H1 (cell line): ENCODE results near the gene SCNN1A. TPM values are rescaled to one million over a fixed set of nuclear protein-coding genes. Genes with fewer than 3 reads are reported as not detected.

Experiments used
- GTF2F1 ChIP-seq: IDR thresholded peaks from 2 replicates; pipeline ENCODE4 v1.6.1; 2012; ENCODE audit warnings: low read depth, low read length, improper control_type of control experiment, borderline replicate concordance
- RNF2 ChIP-seq: fragments of 200-900, 300-1000 bp; sonication (generic); IDR thresholded peaks from 2 replicates; pipeline ENCODE4 v1.7.1; 2016; ENCODE audit warnings: borderline replicate concordance, low read depth, mild to moderate bottlenecking, antibody characterized with exemption, low read length; ENCODE audit not compliant: poor library complexity, severe bottlenecking; ENCODE audit errors: missing control alignments
- SIX5 ChIP-seq: IDR thresholded peaks from 2 replicates; pipeline ENCODE4 v1.6.1; 2011; ENCODE audit warnings: mild to moderate bottlenecking, low read depth, low read length
- YY1 ChIP-seq: IDR thresholded peaks from 2 replicates; pipeline ENCODE4 v1.6.1; 2011; ENCODE audit warnings: low read depth, mild to moderate bottlenecking, low read length
- polyA plus RNA-seq, 7 experiments: library from polyadenylated mRNA; depleted of rRNA in 3 of 7; stranded (reverse) in 5 of 7; unstranded in 2 of 7; fragments of >200 nt in 5 of 7; fragments of 200-250 nt in 2 of 7; gene quantifications; 1 replicate in 5 of 7; 2 replicates in 1 of 7; 4 replicates in 1 of 7; pipeline versions ENCODE4 v1.2.1 to v1.2.3, GENCODE V29; 2011 to 2013; ENCODE audit warnings: missing spikeins in 2 of 7, mixed read lengths in 2 of 7
- total RNA-seq: library from RNA; stranded (reverse); fragmentation: NEBNext Ultra II Directional; extraction: Animal tissue kit (Norgen Biotek cat#: 25700); gene quantifications from 2 replicates; pipeline ENCODE4 v1.2.1, GENCODE V29; 2021

SCNN1A gene
- total and polyA plus RNA-seq, 2 of the 8 experiments (the other 6 are each of a cell fraction or from before 2014, with no cell fraction given): 85.5 to 156 TPM

GRCh38 chr12:6317693-6318439 lies 57.5 kb downstream of the SCNN1A start (continued):
- TF ChIP-seq GTF2F1 (no peak), YY1 (no peak), SIX5 (no peak), RNF2 (no peak)
